OCI-LY3 (cell line): ENCODE results near the gene CDH23.

Source experiments
- H2AFZ ChIP-seq: fragments of 200-600, 300-600 bp; shearing (Covaris generic); 2 replicates; pipeline ENCODE4 v1.6.0; 2014; ENCODE audit warnings: antibody characterized with exemption, low read depth, low read length
- H3K27ac ChIP-seq: fragments of 200-600, 300-600 bp; sonication (generic); 2 replicates; pipeline ENCODE4 v1.5.1; 2014; ENCODE audit warnings: mild to moderate bottlenecking, low read length, moderate library complexity, mixed read lengths
- H3K27me3 ChIP-seq: fragments of 200-600, 300-600 bp; sonication (generic); 2 replicates; pipeline ENCODE4 v1.6.1; 2014; ENCODE audit warnings: low read depth, low read length, mixed read lengths
- H3K36me3 ChIP-seq: fragments of 200-600, 300-600 bp; sonication (generic); replicated peaks from 2 replicates; pipeline ENCODE3; 2014; ENCODE audit warnings: low read depth, low read length, mixed read lengths
- H3K4me1 ChIP-seq: fragments of 300-600, 200-600 bp; sonication (generic); 2 replicates; pipeline ENCODE4 v1.6.1; 2014; ENCODE audit warnings: low read length, mixed read lengths
- H3K4me2 ChIP-seq: fragments of 200-600, 300-600 bp; sonication (generic); 2 replicates; pipeline ENCODE4 v1.6.1; 2014; ENCODE audit warnings: low read length, mixed read lengths
- H3K4me3 ChIP-seq: fragments of 300-600, 200-600 bp; sonication (generic); 2 replicates; pipeline ENCODE4 v1.5.1; 2014; ENCODE audit warnings: antibody characterized with exemption, mild to moderate bottlenecking, low read length, moderate library complexity
- H3K79me2 ChIP-seq: fragments of 300-600, 200-600 bp; shearing (Covaris generic); 2 replicates; pipeline ENCODE4 v1.6.1; 2014; ENCODE audit warnings: mild to moderate bottlenecking, low read length, mixed read lengths
- H3K9ac ChIP-seq: fragments of 300-600, 200-600 bp; shearing (Covaris generic); 2 replicates; pipeline ENCODE4 v1.6.0; 2014; ENCODE audit warnings: mild to moderate bottlenecking, low read length, moderate library complexity
- H3K9me3 ChIP-seq: fragments of 200-600, 300-600 bp; shearing (Covaris generic); 2 replicates; pipeline ENCODE4 v1.6.1; 2014; ENCODE audit warnings: low read length, mixed read lengths; ENCODE audit not compliant: insufficient read depth
- H4K20me1 ChIP-seq: fragments of 200-600, 300-600 bp; sonication (generic); 2 replicates; pipeline ENCODE4 v1.6.1; 2016; ENCODE audit warnings: low read length, mixed read lengths; ENCODE audit not compliant: insufficient read depth
- CTCF ChIP-seq: fragments of 200-600, 300-600 bp; sonication (generic); IDR thresholded peaks from 2 replicates; pipeline ENCODE4 v1.5.1; 2014; ENCODE audit warnings: antibody characterized with exemption, low read length, low read depth
- EZH2phosphoT487 ChIP-seq: fragments of 200-600 bp; shearing (Covaris generic); IDR thresholded peaks from 2 replicates; pipeline ENCODE4 v1.6.1; 2018; ENCODE audit warnings: antibody characterized with exemption, mixed run types, low read depth

CDH23 gene

GRCh38 chr10:71513540-71513853 is 116.8 kb downstream of the CDH23 start:
- Histone ChIP-seq H3K4me2 (no peak overlapping the region), H3K79me2 (no peaks in the 10 kb centered on the region), H3K27ac (no peak overlapping the region), H3K4me1 (no peaks in the 10 kb centered on the region), H3K9me3 (no peaks in the 10 kb centered on the region), H3K36me3 (no peaks in the 10 kb centered on the region), H3K4me3 (no peak overlapping the region), H3K27me3 (no peaks in the 10 kb centered on the region), H3K9ac (no peak overlapping the region), H2AFZ (no peak overlapping the region), H4K20me1 (no peaks in the 10 kb centered on the region)
- TF ChIP-seq CTCF (no peak), EZH2phosphoT487 (no peak)

GRCh38 chr10:71513936-71514335 is 117.2 kb downstream of the CDH23 start:
- H4K20me1 ChIP-seq = no peaks in the 10 kb centered on the region
- H3K4me3 ChIP-seq = no peak overlapping the region
- no peaks in the 10 kb centered on the region for H3K36me3 ChIP-seq
- no peak overlapping the region for H2AFZ ChIP-seq
- H3K27me3 ChIP-seq = no peaks in the 10 kb centered on the region
- H3K9me3 ChIP-seq = no peaks in the 10 kb centered on the region
- TF ChIP-seq CTCF = no peak
- TF ChIP-seq EZH2phosphoT487 = no peak
- no peak overlapping the region for H3K9ac ChIP-seq
- H3K4me1 ChIP-seq = no peaks in the 10 kb centered on the region
- no peaks in the 10 kb centered on the region for H3K79me2 ChIP-seq
- H3K4me2 ChIP-seq = no peak overlapping the region
- H3K27ac ChIP-seq = no peak overlapping the region

- Histone ChIP-seq H3K9me3 (no peaks in the 10 kb centered on the region), H3K4me3 (no peak overlapping the region), H3K79me2 (no peaks in the 10 kb centered on the region), H3K9ac (no peak overlapping the region), H3K4me2 (no peak overlapping the region), H3K4me1 (no peaks in the 10 kb centered on the region), H3K27ac (no peak overlapping the region), H3K27me3 (no peaks in the 10 kb centered on the region), H3K36me3 (no peaks in the 10 kb centered on the region), H2AFZ (no peak overlapping the region), H4K20me1 (no peaks in the 10 kb centered on the region)
- TF ChIP-seq EZH2phosphoT487 = no peak
- no peak for TF ChIP-seq CTCF
These were observed 118.9 kb downstream of the CDH23 start for GRCh38 chr10:71515531-71516172.

GRCh38 chr10:71516890-71517289 is 120.2 kb downstream of the CDH23 start:
- Histone ChIP-seq H3K27ac (no peak overlapping the region), H3K4me2 (no peak overlapping the region), H3K9me3 (no peaks in the 10 kb centered on the region), H3K79me2 (no peaks in the 10 kb centered on the region), H3K36me3 (no peaks in the 10 kb centered on the region), H2AFZ (no peak overlapping the region), H4K20me1 (no peaks in the 10 kb centered on the region), H3K4me1 (no peaks in the 10 kb centered on the region), H3K9ac (no peak overlapping the region), H3K4me3 (no peak overlapping the region), H3K27me3 (peaks cover under 1% of the 10 kb centered on the region; the same call in 1 of the 2 replicates)
- TF ChIP-seq EZH2phosphoT487 = no peak
- no peak for TF ChIP-seq CTCF
